ENCODE results near the gene PCDHGA6.

Gene PCDHGA6

GRCh38 chr5:141422742-141423291 is 49.1 kb downstream of the PCDHGA6 start:
- DNase-seq, result no peak

- no peak for DNase-seq
Observed at GRCh38 chr5:141427783-141428426, 54.2 kb downstream of the PCDHGA6 start.
